CD4-positive, alpha-beta memory T cell (primary cell): ENCODE measurements around the gene C9orf152. TPM values are rescaled to one million over a fixed set of nuclear protein-coding genes. Genes with fewer than 3 reads are reported as not detected.
"Not testable (repeated sequence)": the region's sequence is repeated elsewhere in the genome, so short reads cannot be mapped to it uniquely, and the experiment has no call there.

Experiments
- CTCF ChIA-PET: fragments of 350-600 bp; sonication (Branson Sonifier 250); formaldehyde crosslinking; loops from one replicate; lab custom pipeline; 2021; ENCODE audit warnings: inconsistent platforms; ENCODE audit not compliant: partially characterized antibody; lab: Charles Lee
- POLR2A ChIA-PET: fragments of 350-600 bp; sonication (Branson Sonifier 250); formaldehyde crosslinking; loops from one replicate; lab custom pipeline; 2021; ENCODE audit not compliant: partially characterized antibody; lab: Charles Lee
- DNase-seq, 5 donors: peaks; one replicate each; pipeline versions ENCODE4 v3.0.0 to v3.0.0-alpha.2; 2020 to 2022; ENCODE audit warnings: mixed read lengths in 1 of 5
- H3K27ac ChIP-seq: one replicate; pipeline ENCODE4 v1.7.0; 2013; ENCODE audit warnings: low read depth, low read length
- H3K27me3 ChIP-seq: 2 replicates; pipeline ENCODE4 v1.7.0; 2013; ENCODE audit warnings: mild to moderate bottlenecking, low read length, moderate library complexity; ENCODE audit not compliant: insufficient read depth
- H3K36me3 ChIP-seq: 2 replicates; pipeline ENCODE4 v1.7.0; 2013; ENCODE audit warnings: mild to moderate bottlenecking, low read length, moderate library complexity; ENCODE audit not compliant: insufficient read depth
- H3K4me1 ChIP-seq: 2 replicates; pipeline ENCODE4 v1.7.0; 2013; ENCODE audit warnings: mild to moderate bottlenecking, low read length, moderate library complexity; ENCODE audit not compliant: insufficient read depth
- H3K4me3 ChIP-seq, 2 donors: one replicate each; pipeline ENCODE4 v1.7.0; 2013; ENCODE audit warnings: low read length in 2 of 2, mild to moderate bottlenecking in 1 of 2
- H3K9me3 ChIP-seq, 2 donors: one replicate each; pipeline ENCODE4 v1.7.0; 2013; ENCODE audit warnings: low read length in 2 of 2, control low read depth in 1 of 2; ENCODE audit not compliant: control insufficient read depth in 1 of 2
- H3K27ac Mint-ChIP-seq, 7 donors: one replicate each; pipeline ENCODE4 v1.8.0; 2020 to 2021; ENCODE audit warnings: mixed read lengths in 7 of 7, mild to moderate bottlenecking in 6 of 7, inconsistent platforms in 3 of 7, moderate library complexity in 3 of 7
- H3K27me3 Mint-ChIP-seq, 2 donors: one replicate each; pipeline ENCODE4 v1.8.0; 2020 to 2021; ENCODE audit warnings: mixed read lengths in 2 of 2
- H3K36me3 Mint-ChIP-seq, 2 donors: one replicate each; pipeline ENCODE4 v1.8.0; 2020 to 2021; ENCODE audit warnings: mixed read lengths in 2 of 2, inconsistent platforms in 1 of 2, mild to moderate bottlenecking in 1 of 2
- H3K4me1 Mint-ChIP-seq, 4 donors: one replicate each; pipeline ENCODE4 v1.8.0; 2020 to 2021; ENCODE audit warnings: mixed read lengths in 4 of 4, mild to moderate bottlenecking in 1 of 4
- H3K4me3 Mint-ChIP-seq, 8 donors: one replicate each; pipeline ENCODE4 v1.8.0; 2020 to 2021; ENCODE audit warnings: mixed read lengths in 8 of 8, mild to moderate bottlenecking in 7 of 8, moderate library complexity in 6 of 8, inconsistent platforms in 3 of 8
- H3K9me3 Mint-ChIP-seq, 8 donors: one replicate each; pipeline ENCODE4 v1.8.0; 2020 to 2021; ENCODE audit warnings: mixed read lengths in 8 of 8, mild to moderate bottlenecking in 5 of 8, inconsistent platforms in 3 of 8, moderate library complexity in 1 of 8
- intact Hi-C: fragments of 100-400 bp; cut with micrococcal nuclease; formaldehyde crosslinking; loops from one replicate; pipeline ENCODE4 v1.15.1; 2023
- polyA plus RNA-seq, 2 donors: library from polyadenylated mRNA; unstranded; fragments of 300-500 nt; fragmentation: Illumina TruSeq; gene quantifications; one replicate each; pipeline ENCODE4 v1.2.3, GENCODE V29; 2021
- total RNA-seq, 2 experiments: library from RNA; stranded (reverse); gene quantifications; one replicate each; pipeline ENCODE4 v1.2.3, GENCODE V29; 2021

The C9orf152 gene
- total and polyA plus RNA-seq, 4 experiments from 2014 or later = not detected

DNA sequence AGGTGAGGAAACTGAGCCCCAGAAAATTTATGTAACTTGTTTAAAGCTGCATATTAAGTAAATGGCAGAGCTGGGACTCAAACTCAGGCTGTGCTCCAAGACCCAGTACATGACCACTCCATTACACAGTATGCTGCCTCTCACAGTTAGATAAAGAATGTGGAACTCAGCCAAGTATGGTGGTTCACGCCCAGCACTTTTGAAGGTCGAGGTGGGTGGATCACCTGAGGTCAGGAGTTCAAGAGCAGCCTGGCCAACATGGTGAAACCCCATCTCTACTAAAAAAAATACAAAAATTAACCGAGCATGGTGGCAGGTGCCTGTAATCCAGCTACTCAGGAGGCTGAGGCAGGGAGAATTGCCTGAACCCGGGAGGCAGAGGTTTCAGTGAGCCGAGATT lies 2.3 kb downstream of the C9orf152 start:
- H3K27ac ChIP-seq, POLR2A ChIA-PET, H3K9me3 Mint-ChIP-seq, H3K4me1 Mint-ChIP-seq, H3K4me3 ChIP-seq, intact Hi-C loops, DNase-seq, H3K4me3 Mint-ChIP-seq, H3K36me3 Mint-ChIP-seq, H3K4me1 ChIP-seq, H3K27ac Mint-ChIP-seq, H3K36me3 ChIP-seq, H3K27me3 Mint-ChIP-seq, H3K27me3 ChIP-seq, H3K9me3 ChIP-seq: not testable (repeated sequence)
- CTCF ChIA-PET = interaction anchor here (1.3 to 1.8 kb wide), 2 partner anchors 14 to 15 kb away, joined by 4 read pairs; no protein-coding TSS in a partner anchor

GRCh38 chr9:110202232-110202631 lies 5.7 kb downstream of the C9orf152 start:
- H3K36me3 Mint-ChIP-seq = no peaks in the 10 kb centered on the region
- H3K9me3 Mint-ChIP-seq = no peaks in the 10 kb centered on the region
- no peak overlapping the region for H3K27ac ChIP-seq
- no peaks in the 10 kb centered on the region for H3K4me1 ChIP-seq
- no peak for DNase-seq
- H3K4me3 ChIP-seq = no peak overlapping the region
- no peaks in the 10 kb centered on the region for H3K27me3 ChIP-seq
- CTCF ChIA-PET = no interaction called here
- H3K4me1 Mint-ChIP-seq = no peaks in the 10 kb centered on the region
- peaks cover 6 to 9% of the 10 kb centered on the region in 2 donors for H3K27me3 Mint-ChIP-seq
- H3K36me3 ChIP-seq = no peaks in the 10 kb centered on the region
- intact Hi-C loops = no loop called here
- H3K27ac Mint-ChIP-seq = no peak overlapping the region
- no peaks in the 10 kb centered on the region for H3K9me3 ChIP-seq
- POLR2A ChIA-PET = no interaction called here
- no peak overlapping the region for H3K4me3 Mint-ChIP-seq

- Histone ChIP-seq H3K9me3 (no peaks in the 10 kb centered on the region), H3K4me3 (no peak overlapping the region), H3K36me3 (no peaks in the 10 kb centered on the region), H3K4me1 (no peaks in the 10 kb centered on the region), H3K27me3 (no peaks in the 10 kb centered on the region), H3K27ac (no peak overlapping the region)
- CTCF ChIA-PET = no interaction called here
- Mint-ChIP-seq H3K9me3 (no peaks in the 10 kb centered on the region), H3K27me3 (peaks cover 2 to 5% of the 10 kb centered on the region in 2 donors), H3K4me3 (no peak overlapping the region), H3K27ac (no peak overlapping the region), H3K36me3 (no peaks in the 10 kb centered on the region), H3K4me1 (no peaks in the 10 kb centered on the region)
- POLR2A ChIA-PET = no interaction called here
- intact Hi-C loops = no loop called here
- DNase-seq = no peak
Observed at GRCh38 chr9:110199643-110200042, 8.3 kb downstream of the C9orf152 start.

- Histone ChIP-seq H3K36me3 (no peaks in the 10 kb centered on the region), H3K9me3 (no peaks in the 10 kb centered on the region), H3K27ac (no peak overlapping the region), H3K4me3 (no peak overlapping the region), H3K4me1 (no peaks in the 10 kb centered on the region), H3K27me3 (no peaks in the 10 kb centered on the region)
- no peaks in the 10 kb centered on the region for H3K9me3 Mint-ChIP-seq
- H3K4me3 Mint-ChIP-seq = no peak overlapping the region
- no peak for DNase-seq
- H3K4me1 Mint-ChIP-seq = no peaks in the 10 kb centered on the region
- POLR2A ChIA-PET = no interaction called here
- H3K36me3 Mint-ChIP-seq = no peaks in the 10 kb centered on the region
- peaks cover 2 to 4% of the 10 kb centered on the region in 2 donors for H3K27me3 Mint-ChIP-seq
- CTCF ChIA-PET = interaction anchor here (0.8 to 1.5 kb wide), 4 partner anchors 9 to 15 kb away, joined by 3 read pairs; no protein-coding TSS in a partner anchor
- no peak overlapping the region for H3K27ac Mint-ChIP-seq
- intact Hi-C loops = no loop called here
Observed at GRCh38 chr9:110198357-110198756, 9.6 kb downstream of the C9orf152 start.

GRCh38 chr9:110197330-110198187 lies 10.4 kb downstream of the C9orf152 start:
- Histone ChIP-seq H3K27ac (no peak overlapping the region), H3K27me3 (no peaks in the 10 kb centered on the region), H3K36me3 (no peaks in the 10 kb centered on the region), H3K4me3 (no peak overlapping the region), H3K4me1 (no peaks in the 10 kb centered on the region), H3K9me3 (no peaks in the 10 kb centered on the region)
- no peaks in the 10 kb centered on the region for H3K36me3 Mint-ChIP-seq
- H3K4me3 Mint-ChIP-seq = no peak overlapping the region
- POLR2A ChIA-PET = no interaction called here
- no peak overlapping the region for H3K27ac Mint-ChIP-seq
- CTCF ChIA-PET = interaction anchor here (0.8 to 1.5 kb wide), 4 partner anchors 9 to 15 kb away, joined by 3 read pairs; no protein-coding TSS in a partner anchor
- H3K4me1 Mint-ChIP-seq = no peaks in the 10 kb centered on the region
- no peaks in the 10 kb centered on the region for H3K9me3 Mint-ChIP-seq
- H3K27me3 Mint-ChIP-seq = peaks cover 4 to 8% of the 10 kb centered on the region in 2 donors
- intact Hi-C loops = no loop called here
- DNase-seq = no peak

DNA sequence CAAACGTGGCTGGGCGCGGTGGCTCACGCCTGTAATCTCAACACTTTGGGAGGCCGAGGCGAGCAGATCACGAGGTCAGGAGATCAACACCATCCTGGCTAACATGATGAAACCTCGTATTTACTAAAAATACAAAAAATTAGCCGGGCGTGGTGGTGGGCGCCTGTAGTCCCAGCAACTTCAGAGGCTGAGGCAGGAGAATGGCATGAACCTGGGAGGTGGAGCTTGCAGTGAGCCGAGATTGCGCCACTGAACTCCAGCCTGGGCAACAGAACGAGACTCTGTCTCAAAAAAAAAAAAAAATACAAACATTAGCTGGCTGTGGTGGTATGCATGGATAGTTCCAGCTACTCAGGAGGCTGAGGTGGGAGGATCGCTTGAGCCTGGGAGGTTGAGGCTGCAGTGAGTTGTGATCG lies 11.9 kb downstream of the C9orf152 start:
- H3K27me3 ChIP-seq, H3K4me3 ChIP-seq, H3K27ac ChIP-seq, H3K9me3 Mint-ChIP-seq, H3K27ac Mint-ChIP-seq, H3K36me3 Mint-ChIP-seq, DNase-seq, H3K4me3 Mint-ChIP-seq, H3K36me3 ChIP-seq, H3K27me3 Mint-ChIP-seq, H3K4me1 ChIP-seq, H3K4me1 Mint-ChIP-seq, POLR2A ChIA-PET, intact Hi-C loops, H3K9me3 ChIP-seq: not testable (repeated sequence)
- CTCF ChIA-PET = interaction anchor here (1.1 to 2.1 kb wide), 2 partner anchors 9 to 12 kb away, joined by 4 to 13 read pairs; no protein-coding TSS in a partner anchor

DNA sequence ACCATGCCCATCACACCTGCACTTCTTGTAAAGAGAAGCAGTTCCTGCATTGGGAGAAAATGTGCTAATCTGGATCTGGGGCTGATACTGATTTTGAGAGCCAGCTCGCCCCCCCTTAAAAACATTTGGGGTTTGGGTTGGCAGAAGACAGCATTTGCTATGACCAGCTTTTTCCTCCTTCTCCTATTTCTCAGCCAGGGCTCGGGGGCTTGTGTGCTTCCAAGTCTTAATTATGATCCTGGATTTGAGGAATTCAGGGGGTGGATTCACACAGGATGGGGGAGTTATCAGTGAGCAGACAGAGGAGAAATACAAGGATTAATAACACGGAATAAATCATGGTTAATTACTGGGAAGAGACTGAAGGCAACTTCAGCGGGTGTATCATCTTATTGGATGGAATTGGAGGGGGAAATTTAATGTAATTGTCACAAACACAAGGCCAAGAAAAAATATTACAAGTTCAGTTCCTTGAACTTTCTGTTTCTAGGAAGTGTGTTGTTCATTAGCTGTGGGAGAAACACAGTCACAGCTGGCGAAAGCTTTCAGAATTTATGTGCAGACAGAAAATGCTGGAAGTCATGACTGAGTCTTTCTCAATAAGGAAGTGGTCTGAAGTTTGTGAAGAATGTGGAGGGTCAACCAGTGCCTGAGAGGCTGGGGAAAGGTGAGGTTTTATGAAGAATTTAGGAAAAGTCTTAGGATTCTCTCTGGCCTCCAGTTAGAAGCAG lies 15.3 kb downstream of the C9orf152 start:
- intact Hi-C loops = no loop called here
- H3K4me1 ChIP-seq = no peaks in the 10 kb centered on the region
- ChIA-PET POLR2A (interaction anchor here (0.6 kb wide), 1 partner anchor 1527 kb away, joined by 3 read pairs; no protein-coding TSS in a partner anchor), CTCF (interaction anchor here (0.7 to 4.0 kb wide), 2 partner anchors 9 to 285 kb away, joined by 4 to 22 read pairs; no protein-coding TSS in a partner anchor)
- Mint-ChIP-seq H3K4me1 (no peaks in the 10 kb centered on the region), H3K27me3 (peaks cover 3 to 5% of the 10 kb centered on the region in 2 donors), H3K27ac (peak overlapping the region in 1 of 7 donors; percentile 29), H3K4me3 (no peak overlapping the region), H3K36me3 (no peaks in the 10 kb centered on the region), H3K9me3 (no peaks in the 10 kb centered on the region)
- H3K9me3 ChIP-seq = no peaks in the 10 kb centered on the region
- H3K36me3 ChIP-seq = no peaks in the 10 kb centered on the region
- no peak overlapping the region for H3K27ac ChIP-seq
- no peak for DNase-seq
- no peak overlapping the region for H3K4me3 ChIP-seq
- no peaks in the 10 kb centered on the region for H3K27me3 ChIP-seq
